Hippocampal formation (tissue), 2 donors: Measurements from ENCODE around the gene KMO.

Experiments used
- DNase-seq, 2 donors: peaks; one replicate each; lab custom pipeline; 2025; lab: John Stamatoyannopoulos, UW

KMO gene

DNA sequence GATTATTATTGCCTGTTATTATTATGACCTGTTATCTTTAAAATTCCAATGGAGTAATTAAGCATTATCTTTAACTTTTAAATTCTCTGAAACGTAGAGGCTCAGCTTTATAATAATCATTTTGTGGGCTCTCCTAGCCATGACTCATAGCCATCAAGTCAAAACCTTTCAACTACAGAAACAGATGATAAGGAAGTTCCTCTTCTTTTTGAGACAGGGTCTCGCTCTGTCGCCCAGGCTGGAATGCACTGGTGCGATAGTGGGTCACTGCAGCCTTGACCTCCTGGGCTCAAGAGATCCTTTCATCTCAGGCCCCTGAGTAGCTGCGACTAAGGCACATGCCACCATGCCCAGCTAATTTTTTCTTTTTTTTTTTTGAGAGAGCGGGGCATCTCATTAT, 64.5 kb downstream of the KMO start:
- DNase-seq: no peak

GRCh38 chr1:241598249-241598648, 66.1 kb downstream of the KMO start:
- no peak for DNase-seq

- DNase-seq: no peak
Measured at GRCh38 chr1:241600496-241600901, 68.3 kb downstream of the KMO start.

DNA sequence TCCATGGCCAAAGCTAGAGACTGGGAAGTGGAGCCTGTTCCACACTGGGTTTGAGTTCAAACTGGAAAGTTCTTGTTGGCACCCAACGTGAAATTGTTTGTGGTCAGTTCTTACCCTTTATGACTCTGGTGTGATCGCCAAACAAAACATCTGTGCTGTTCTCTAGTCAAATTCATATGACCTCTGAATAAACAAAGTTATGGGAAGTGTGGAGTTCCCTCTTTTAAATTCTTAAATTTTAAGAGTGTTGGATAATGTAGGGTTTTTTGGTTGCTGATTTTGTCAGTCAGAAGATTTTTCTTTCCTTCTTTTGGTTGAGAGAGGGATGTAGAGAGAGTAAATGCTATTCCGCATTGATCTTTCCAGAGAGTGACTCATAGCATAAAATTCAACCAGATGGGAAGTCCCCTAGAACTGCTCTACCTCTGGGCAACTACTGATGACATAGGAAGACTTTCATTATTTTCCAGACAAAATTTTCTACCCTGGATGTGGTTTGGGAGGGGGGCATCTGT, 71.6 kb downstream of the KMO start:
- DNase-seq: no peak

GRCh38 chr1:241605146-241605805, 73.1 kb downstream of the KMO start:
- no peak for DNase-seq

- DNase-seq: no peak
Measured at GRCh38 chr1:241606544-241606943, 74.4 kb downstream of the KMO start.

DNA sequence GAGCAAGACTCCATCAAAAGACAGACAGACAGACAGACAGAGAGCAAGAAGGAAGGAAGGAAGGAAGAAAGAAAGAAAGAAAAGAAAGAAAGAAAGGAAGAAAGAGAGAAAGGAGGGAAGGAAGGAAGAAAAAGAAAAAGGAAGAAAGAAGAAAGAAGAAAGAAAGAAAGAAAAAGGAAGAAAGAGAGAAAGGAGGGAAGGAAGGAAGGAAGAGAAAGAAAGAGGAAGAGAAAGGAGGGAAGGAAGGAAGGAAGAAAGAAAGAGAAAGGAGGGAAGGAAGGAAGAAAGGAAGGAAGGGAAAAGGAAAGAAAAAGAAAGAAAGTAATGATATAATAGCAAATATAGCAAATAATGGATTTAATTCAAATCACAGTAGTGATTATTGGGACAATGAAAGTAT, 75.3 kb downstream of the KMO start:
- no peak for DNase-seq

- no peak for DNase-seq
Measured at GRCh38 chr1:241608379-241609033, 76.3 kb downstream of the KMO start.

DNA sequence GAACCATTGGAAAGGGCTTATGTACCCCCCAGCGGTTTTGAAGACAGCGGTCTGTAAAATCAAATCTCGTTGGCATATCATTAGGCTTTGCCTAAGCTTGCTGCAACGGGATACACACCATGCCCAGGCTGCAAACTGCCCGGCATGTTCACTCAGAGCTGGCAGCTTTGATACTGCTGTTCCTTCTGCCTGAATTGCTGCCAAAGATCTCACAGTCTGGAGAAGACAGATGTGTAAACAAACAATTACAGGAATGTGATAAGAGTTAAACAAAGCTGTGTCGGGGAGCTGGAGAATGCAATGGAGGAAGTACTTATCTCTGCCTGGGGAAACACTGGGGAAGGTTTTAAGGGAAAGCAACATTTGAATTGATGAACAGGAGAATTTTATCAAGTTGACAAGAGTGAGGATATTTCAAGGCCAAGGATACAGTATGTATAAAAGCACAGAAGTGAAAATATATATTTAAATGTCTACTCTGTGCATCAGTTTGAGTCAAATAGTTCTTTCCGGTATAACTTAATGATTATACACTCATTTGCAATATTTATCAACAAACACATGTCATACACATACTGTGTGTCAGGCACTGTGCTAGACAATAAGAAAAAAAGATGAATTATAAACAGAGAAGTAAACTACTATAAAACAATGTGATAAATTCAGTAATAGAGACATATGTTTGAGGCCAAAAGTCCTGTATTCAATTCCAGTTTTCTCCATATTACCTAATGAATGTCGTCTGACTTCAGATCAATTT, 78.1 kb downstream of the KMO start:
- DNase-seq: no peak

GRCh38 chr1:241611063-241611462, 78.9 kb downstream of the KMO start:
- peak in 1 of 2 donors; percentile 77 for DNase-seq

DNA sequence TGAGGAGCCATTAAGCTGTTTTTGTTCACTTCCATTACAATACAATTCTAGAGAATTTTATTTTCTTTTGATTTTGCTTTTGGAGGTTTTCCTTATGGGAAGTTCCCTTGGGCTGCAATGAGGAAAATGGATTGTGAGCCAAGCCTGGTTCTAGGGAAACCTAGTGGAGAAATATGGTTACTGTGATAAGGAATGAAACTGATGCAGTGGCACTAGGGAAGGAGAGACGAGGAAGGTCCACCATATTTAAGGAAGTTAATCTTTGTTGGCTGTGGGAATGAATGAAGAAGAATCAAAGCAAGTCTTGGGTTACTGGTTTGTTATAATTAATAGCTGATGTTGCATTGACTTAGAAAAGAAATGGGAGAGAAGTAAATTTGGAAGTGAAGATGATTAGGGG, 79.6 kb downstream of the KMO start:
- DNase-seq: no peak

DNA sequence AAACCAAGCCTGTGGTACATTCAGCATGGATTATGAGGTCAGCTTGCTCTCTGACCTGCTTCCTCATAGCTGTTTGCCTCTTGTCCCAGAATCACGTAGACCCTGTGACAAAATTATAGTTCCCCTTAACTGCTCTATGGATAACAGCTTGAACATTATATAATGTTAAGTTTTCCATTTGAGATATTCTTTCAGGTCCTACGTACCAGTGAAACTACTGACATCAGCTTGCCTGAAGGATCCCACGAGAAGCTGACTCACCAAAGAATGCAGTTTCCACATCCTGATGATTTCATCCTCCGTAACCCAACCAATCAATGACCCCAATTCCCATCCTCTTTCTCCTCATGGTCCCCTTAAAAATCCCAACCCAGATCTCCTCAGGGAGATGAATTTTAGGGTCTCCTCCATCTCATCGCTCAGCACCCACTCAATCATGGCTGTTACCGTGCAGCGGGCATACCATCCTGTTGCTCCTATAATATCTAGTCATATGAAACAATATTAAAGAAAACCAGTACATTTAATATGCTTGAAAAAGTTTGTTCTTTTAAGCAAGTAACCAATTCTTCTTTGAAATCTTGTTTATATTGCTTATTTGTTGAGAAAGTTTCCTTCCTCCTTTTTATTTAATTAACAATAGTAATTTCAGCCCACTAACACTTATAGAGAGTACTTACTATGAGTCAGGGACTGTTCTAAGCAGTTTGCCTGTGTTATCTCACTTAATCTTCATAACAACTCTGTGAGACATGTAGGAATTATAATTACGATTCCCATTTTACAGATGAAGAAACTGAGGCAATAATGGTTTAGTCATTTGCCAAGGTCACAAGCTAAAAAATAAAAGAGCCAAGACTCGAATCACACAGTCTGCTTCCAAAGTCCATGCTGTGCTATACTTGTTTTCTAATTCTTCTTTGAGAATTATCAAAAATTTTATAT, 80.6 kb downstream of the KMO start:
- no peak for DNase-seq

- no peak for DNase-seq
Measured at GRCh38 chr1:241614144-241614543, 82.0 kb downstream of the KMO start.

GRCh38 chr1:241614572-241614971, 82.4 kb downstream of the KMO start:
- DNase-seq: no peak

DNA sequence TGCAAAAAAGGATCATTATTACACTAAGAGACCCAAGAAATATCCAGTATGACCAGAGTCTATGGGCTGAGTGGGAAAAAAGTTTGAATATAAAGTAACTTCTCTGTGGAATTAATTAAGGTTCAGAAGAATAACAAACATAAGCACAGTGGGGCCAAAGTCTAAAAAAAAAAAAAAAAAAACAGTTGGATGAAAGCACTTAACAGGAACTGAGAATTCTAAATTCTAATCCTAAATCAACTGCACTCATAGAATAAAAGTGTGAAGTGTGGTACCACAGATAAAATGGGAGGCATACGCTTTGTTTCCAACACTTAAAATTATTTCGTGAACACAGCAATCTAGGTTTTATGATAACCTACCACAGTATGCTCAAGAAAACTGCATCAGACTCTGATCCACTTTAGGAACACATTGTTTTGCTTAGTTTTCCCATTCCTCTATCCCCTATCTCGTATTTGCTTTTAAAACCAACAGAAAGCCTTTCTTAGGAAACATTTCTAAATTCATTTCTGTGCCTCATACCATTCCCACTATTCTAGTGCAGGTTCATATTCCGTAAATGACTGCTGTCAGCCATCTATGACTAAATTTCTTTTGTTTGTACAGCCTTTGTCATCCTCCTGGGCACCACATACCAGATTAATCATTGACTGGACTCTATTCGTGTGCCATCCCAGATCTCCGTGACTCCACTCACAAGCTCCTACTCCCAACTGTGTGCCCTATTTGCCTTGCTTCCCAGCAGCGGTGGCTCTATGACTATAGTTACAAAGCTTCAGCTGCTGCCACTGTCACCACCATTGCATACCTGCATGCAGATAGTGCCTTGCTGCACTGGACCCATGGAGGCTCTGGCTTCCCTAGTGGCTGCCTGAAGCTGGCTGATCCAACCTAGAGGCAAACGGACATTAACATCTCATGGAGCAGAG, 83.1 kb downstream of the KMO start:
- DNase-seq: no peak

DNA sequence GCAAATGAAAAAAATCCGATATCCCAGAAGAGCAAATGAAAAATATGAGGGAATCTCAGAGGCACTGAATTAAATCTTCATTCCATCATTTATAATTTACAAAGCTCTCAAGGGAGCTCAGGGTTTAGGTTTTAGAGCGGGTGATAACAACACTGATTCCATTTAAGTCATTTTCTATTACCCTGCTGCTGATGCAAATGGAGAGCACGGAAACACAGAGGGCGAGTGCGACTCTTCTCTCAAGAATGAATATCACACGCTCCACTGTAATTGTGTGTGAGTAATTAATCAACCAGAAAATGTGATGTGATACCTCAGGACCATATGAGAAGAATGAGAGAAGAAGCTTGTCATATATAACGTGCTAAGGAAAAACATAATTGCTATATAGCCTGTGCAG, 85.2 kb downstream of the KMO start:
- DNase-seq: no peak

- DNase-seq: no peak
Measured at GRCh38 chr1:241622669-241623068, 90.5 kb downstream of the KMO start.

GRCh38 chr1:241624935-241625334, 92.8 kb downstream of the KMO start:
- no peak for DNase-seq

- DNase-seq: peak in 1 of 2 donors; percentile 55
Measured at GRCh38 chr1:241627453-241628259, 95.5 kb downstream of the KMO start.

DNA sequence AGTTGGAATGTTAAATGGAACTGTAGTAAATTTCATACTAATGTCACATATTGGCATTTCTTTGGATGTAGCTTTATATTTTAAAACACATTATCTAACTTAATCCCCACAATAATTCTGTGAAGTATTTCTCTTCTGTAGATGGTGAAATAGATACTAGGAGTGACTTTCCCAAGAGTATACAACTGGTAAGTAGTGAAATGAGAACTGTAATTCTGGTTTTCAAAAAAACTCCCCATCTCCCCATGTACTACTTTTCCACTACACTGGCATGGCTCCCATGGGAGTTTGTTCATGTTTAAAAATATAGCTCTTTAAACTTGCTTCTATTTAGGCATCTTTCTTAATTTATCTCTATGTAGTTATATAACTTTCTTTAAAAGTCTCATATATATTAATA, 97.8 kb downstream of the KMO start:
- DNase-seq: no peak
